ENCODE results near the gene CCDC57.
"Not testable (repeated sequence)": the region's sequence is repeated elsewhere in the genome, so short reads cannot be mapped to it uniquely, and the experiment has no call there.

CCDC57 gene

GRCh38 chr17:82212331-82213250 lies at the start of gene CCDC57:
Gene CCDC57 (minus strand): TSS chr17:82212842. CDS start chr17:82201944, 10,898 bp downstream.
- peak; percentile 50 for DNase-seq (ENCODE audit: low read depth)

GRCh38 chr17:82262344-82262743 lies 49.7 kb upstream of the CCDC57 start:
- DNase-seq (ENCODE audit: low read depth) = no peak

GRCh38 chr17:82259972-82260961 lies 47.6 kb upstream of the CCDC57 start:
- not testable (repeated sequence) for DNase-seq (ENCODE audit: low read depth)

- DNase-seq (ENCODE audit: low read depth) = no peak
Measured at GRCh38 chr17:82258555-82258954, 45.9 kb upstream of the CCDC57 start.

- no peak for DNase-seq (ENCODE audit: low read depth)
Measured at GRCh38 chr17:82257473-82257872, 44.8 kb upstream of the CCDC57 start.

GRCh38 chr17:82256242-82256885 lies 43.7 kb upstream of the CCDC57 start:
- no peak for DNase-seq (ENCODE audit: low read depth)

- DNase-seq (ENCODE audit: low read depth) = no peak
Measured at GRCh38 chr17:82255402-82255972, 42.8 kb upstream of the CCDC57 start.

- not testable (repeated sequence) for DNase-seq (ENCODE audit: low read depth)
Measured at GRCh38 chr17:82254746-82255145, 42.1 kb upstream of the CCDC57 start.

GRCh38 chr17:82254096-82254495 lies 41.5 kb upstream of the CCDC57 start:
- DNase-seq (ENCODE audit: low read depth) = not testable (repeated sequence)

- no peak for DNase-seq (ENCODE audit: low read depth)
Measured at GRCh38 chr17:82253179-82253544, 40.5 kb upstream of the CCDC57 start.

GRCh38 chr17:82252511-82253178 lies 40.0 kb upstream of the CCDC57 start:
- no peak for DNase-seq (ENCODE audit: low read depth)

GRCh38 chr17:82250868-82251500 lies 38.3 kb upstream of the CCDC57 start:
- no peak for DNase-seq (ENCODE audit: low read depth)

- DNase-seq (ENCODE audit: low read depth) = no peak
Measured at GRCh38 chr17:82249896-82250581, 37.4 kb upstream of the CCDC57 start.

- no peak for DNase-seq (ENCODE audit: low read depth)
Measured at GRCh38 chr17:82248815-82249674, 36.4 kb upstream of the CCDC57 start.

GRCh38 chr17:82247856-82248671 lies 35.4 kb upstream of the CCDC57 start:
- no peak for DNase-seq (ENCODE audit: low read depth)

GRCh38 chr17:82247182-82247823 lies 34.7 kb upstream of the CCDC57 start:
- no peak for DNase-seq (ENCODE audit: low read depth)

- no peak for DNase-seq (ENCODE audit: low read depth)
Measured at GRCh38 chr17:82246365-82247181, 33.9 kb upstream of the CCDC57 start.
